Activated CD8-positive, alpha-beta memory T cell treated with anti-CD3 and anti-CD28 coated beads for 1 hour (primary cell): Measurements from ENCODE around the gene WWOX.
"Not testable (repeated sequence)": the region's sequence is repeated elsewhere in the genome, so short reads cannot be mapped to it uniquely, and the experiment has no call there.

Experiments
- DNase-seq, 2 donors: peaks; one replicate each; pipeline ENCODE4 v3.0.0-alpha.2; 2020; ENCODE audit warnings: low read depth in 1 of 2; ENCODE audit errors: extremely low read depth in 1 of 2

WWOX gene

DNA sequence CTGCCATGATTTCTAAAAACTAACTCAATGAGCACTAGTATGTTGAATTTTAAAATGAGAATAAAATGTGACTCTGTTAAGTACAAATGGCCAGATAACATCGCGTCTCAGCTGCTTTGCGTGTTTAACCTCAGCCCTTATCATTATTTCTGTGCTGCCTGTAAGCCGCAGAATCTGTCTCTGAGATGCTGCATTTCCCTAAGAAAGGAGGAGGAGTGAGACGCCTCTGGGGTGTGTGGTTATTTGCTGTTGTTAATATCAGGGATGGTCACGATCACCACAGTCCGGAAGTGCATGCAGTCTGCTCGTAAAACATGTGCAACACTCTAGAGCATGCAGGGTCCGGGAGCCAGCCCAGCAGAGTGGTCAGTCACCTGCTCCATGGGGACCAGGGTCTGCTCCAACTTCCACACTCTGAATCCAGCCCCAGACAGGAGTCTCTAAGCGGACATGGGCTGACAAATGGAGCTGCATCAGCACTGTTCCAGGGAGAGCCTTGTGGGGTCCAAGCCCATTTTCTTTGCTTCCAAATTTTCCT lies 1158.6 kb downstream of the WWOX start:
- no peak for DNase-seq

- DNase-seq: not testable (repeated sequence)
Measured at GRCh38 chr16:79260890-79261289, 1161.4 kb downstream of the WWOX start.

- no peak for DNase-seq
Measured at GRCh38 chr16:79261481-79261940, 1162.1 kb downstream of the WWOX start.

GRCh38 chr16:79261944-79262552 lies 1162.6 kb downstream of the WWOX start:
- no peak for DNase-seq
